Right ventricle myocardium superior (tissue), 1 donor: Measurements from ENCODE around the gene DNAH9. TPM values are rescaled to one million over a fixed set of nuclear protein-coding genes. Genes with fewer than 3 reads are reported as not detected.
A peak's percentile ranks its signal among the peaks of the same experiment; 100 is the strongest.

Experiments used
- ATAC-seq: fragments of 200-7000 bp; cut with Tn5 transposase; one replicate; pipeline ENCODE4 v1.9.1; 2020; ENCODE audit warnings: mild to moderate bottlenecking; ENCODE audit not compliant: poor library complexity
- DNase-seq: peaks from one replicate; pipeline ENCODE4 v3.0.0-alpha.2; 2020
- intact Hi-C: fragments of 100-400 bp; cut with DNase I; formaldehyde crosslinking; loops from one replicate; pipeline ENCODE4 v1.11.2; 2022
- long read RNA-seq: library from polyadenylated mRNA; unstranded; transcript quantifications from one replicate; pipeline ENCODE4 v2.0.0, GENCODE V29; 2021
- total RNA-seq: library from RNA; stranded (reverse); fragmentation: NEBNext Ultra II Directional; extraction: Animal tissue kit (Norgen Biotek cat#: 25700); gene quantifications from one replicate; pipeline ENCODE4 v1.2.1, GENCODE V29; 2021
- donor health status: DM: no; HTN: yes; CAD: no; lungs with severe emphysema.

DNAH9 gene, protein sequence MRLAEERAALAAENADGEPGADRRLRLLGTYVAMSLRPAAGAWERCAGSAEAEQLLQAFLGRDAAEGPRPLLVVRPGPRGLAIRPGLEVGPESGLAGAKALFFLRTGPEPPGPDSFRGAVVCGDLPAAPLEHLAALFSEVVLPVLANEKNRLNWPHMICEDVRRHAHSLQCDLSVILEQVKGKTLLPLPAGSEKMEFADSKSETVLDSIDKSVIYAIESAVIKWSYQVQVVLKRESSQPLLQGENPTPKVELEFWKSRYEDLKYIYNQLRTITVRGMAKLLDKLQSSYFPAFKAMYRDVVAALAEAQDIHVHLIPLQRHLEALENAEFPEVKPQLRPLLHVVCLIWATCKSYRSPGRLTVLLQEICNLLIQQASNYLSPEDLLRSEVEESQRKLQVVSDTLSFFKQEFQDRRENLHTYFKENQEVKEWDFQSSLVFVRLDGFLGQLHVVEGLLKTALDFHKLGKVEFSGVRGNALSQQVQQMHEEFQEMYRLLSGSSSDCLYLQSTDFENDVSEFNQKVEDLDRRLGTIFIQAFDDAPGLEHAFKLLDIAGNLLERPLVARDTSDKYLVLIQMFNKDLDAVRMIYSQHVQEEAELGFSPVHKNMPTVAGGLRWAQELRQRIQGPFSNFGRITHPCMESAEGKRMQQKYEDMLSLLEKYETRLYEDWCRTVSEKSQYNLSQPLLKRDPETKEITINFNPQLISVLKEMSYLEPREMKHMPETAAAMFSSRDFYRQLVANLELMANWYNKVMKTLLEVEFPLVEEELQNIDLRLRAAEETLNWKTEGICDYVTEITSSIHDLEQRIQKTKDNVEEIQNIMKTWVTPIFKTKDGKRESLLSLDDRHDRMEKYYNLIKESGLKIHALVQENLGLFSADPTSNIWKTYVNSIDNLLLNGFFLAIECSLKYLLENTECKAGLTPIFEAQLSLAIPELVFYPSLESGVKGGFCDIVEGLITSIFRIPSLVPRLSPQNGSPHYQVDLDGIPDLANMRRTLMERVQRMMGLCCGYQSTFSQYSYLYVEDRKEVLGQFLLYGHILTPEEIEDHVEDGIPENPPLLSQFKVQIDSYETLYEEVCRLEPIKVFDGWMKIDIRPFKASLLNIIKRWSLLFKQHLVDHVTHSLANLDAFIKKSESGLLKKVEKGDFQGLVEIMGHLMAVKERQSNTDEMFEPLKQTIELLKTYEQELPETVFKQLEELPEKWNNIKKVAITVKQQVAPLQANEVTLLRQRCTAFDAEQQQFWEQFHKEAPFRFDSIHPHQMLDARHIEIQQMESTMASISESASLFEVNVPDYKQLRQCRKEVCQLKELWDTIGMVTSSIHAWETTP (N-terminal part only)
- not detected for total RNA-seq
- long read RNA-seq, result 0 reads

DNA sequence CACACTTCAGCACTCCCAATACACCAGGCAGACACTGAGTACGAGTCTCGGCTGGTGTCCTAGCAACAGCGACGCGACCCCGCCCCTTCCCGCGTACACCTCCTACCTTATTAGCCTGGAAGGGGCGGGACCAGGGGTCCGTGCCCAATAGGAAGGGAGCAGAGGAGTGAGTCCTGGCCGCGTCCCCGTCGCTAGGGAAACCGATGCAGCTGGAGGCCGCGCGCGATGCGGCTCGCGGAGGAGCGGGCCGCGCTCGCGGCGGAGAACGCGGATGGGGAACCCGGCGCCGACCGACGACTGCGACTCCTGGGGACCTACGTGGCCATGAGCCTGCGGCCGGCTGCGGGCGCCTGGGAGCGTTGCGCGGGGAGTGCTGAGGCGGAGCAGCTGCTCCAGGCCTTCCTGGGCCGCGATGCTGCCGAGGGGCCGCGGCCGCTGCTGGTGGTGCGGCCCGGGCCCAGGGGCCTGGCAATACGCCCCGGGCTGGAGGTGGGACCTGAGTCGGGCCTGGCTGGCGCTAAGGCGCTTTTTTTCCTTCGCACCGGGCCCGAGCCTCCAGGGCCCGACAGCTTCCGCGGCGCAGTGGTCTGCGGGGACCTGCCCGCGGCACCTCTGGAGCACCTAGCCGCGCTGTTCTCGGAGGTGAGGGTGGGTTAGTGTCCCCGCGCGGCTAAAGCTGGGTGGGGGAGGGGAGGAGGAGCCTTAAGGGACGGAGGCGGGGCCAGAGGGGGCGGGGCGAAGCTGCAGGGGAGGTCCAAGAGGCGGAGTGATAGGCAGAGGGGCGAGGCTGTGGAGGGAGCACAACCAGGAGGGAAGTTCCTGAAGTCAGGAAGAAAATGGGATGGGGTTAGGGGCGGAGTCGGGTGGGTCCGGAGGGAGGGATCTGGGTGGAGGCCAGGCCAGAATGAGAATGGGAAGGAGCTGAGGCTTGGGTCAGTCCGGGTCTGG lies at the start of gene DNAH9:
DNAH9 (plus strand) TSS at position 197 of the 948 bp plus-strand sequence; CDS start at position 226, 29 bp downstream.
- intact Hi-C loops, result no loop called here
- ATAC-seq, result peak; percentile 99
- DNase-seq, result peak; percentile 98

DNA sequence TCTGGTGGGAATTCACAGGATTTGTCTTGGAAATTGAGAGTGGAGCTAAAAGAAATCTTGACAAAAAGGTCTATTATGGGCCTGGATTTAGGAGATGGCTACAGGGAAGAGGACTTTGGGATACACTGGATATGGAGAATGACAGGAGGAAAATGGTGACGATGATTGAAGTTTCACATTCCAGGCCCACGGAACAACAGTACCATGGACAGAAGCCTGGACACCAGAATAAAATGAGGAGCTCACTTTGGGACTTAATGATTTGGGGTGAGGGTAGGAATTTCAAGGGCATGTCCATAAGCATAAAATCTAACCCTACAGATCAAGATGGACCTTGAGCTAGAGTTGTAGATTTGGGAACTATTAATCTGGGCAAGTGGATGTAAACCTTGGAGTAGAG lies 47.8 kb upstream of the DNAH9 start:
- DNase-seq (no peak), ATAC-seq (no peak)
- intact Hi-C loops, result no loop called here

DNA sequence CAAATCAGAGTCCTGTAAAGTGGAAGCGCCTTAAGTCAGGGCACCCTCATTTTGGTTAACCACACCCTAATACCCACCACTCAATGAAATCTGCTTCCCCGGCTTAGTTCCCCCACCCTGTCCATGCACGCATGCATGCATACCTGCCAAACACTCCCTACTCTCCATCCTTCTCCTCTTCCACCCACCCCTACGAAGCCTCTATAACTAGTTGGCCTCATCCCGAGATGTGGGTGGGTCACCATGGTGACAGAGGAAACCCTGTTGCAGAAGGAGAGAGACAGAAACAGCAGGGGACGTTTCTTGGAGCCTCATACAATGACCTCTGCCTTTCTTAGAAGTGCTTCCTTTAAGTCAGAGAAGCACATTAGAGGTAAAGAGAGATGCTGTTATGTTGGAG lies 46.8 kb upstream of the DNAH9 start:
- DNase-seq, result no peak
- no peak for ATAC-seq
- intact Hi-C loops, result no loop called here

DNA sequence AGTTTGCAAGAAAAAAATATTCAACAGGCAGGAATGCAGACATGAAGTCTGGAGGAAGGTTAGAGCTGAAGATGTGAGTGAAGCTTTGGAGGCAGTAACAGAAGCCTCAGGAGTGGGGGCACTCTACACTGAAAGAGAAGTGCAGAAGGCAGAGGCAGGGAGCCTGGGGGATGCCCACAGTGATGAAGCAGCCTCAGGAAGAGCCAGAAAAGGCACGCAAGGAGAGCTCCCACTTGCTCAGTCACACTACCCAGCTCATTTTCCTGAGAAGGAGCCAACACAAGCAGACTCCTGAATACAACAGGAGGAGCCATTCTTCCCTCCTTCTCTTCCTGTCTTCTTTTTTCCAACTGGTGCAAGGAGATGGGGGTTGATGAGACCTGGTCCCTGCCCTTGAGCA lies 45.1 kb upstream of the DNAH9 start:
- no peak for DNase-seq
- no peak for ATAC-seq
- intact Hi-C loops, result no loop called here

DNA sequence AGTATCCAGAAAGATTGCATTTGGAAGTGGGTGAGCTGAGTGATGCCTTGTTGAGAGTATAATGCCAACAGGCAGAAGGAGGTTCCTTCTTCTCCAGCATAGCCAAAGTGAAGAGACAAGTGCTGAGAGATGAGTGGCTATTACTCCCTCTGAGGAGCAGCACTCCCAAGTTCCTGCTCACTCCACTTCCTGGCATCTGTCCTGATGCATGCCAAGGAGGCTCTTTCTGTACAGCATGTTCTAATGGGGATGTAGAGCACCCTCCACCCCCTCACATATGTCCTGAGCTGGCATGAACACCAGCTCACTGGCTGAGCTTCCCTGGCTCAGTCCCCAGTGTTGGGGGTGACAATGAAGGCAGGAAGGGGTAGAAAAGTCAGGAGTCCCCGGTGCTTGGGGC lies 44.2 kb upstream of the DNAH9 start:
- intact Hi-C loops, result no loop called here
- ATAC-seq, result no peak
- DNase-seq, result no peak

GRCh38 chr17:11554542-11554941 lies 43.7 kb upstream of the DNAH9 start:
- intact Hi-C loops, result no loop called here
- ATAC-seq, result no peak
- no peak for DNase-seq

- intact Hi-C loops, result no loop called here
- DNase-seq (no peak), ATAC-seq (no peak)
Observed at GRCh38 chr17:11555530-11555929, 42.7 kb upstream of the DNAH9 start.

GRCh38 chr17:11557727-11558452 lies 40.4 kb upstream of the DNAH9 start:
- ATAC-seq (no peak), DNase-seq (no peak)
- intact Hi-C loops, result no loop called here

DNA sequence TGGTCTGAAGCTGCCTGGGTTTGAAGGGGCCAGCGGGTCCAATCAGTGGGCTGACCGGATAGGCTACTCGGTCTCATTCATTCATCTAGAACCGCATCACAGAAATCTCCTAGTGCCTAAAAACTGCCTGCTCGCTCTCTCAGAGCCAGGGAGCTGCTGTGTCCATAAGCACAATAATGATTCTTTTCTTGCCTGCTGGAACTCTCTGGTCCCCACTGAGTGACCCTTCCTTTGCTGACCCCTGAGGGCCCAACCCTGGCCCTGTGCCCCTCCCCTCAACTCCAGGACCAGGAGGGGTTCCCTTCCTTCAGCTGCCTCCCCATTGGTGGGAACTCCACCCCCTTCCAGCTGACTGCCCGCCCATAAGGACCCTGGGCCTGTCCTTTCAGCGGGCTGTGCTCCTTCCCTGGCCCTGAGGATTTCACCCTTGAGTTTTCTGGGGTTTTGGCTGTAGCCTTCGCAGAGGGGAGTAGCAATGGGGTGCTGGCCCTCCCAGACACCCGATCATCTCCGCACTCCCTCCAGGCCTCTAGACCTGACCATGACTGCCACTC lies 39.5 kb upstream of the DNAH9 start:
- intact Hi-C loops, result no loop called here
- ATAC-seq (no peak), DNase-seq (no peak)

GRCh38 chr17:11559601-11560000 lies 38.7 kb upstream of the DNAH9 start:
- DNase-seq (no peak), ATAC-seq (no peak)
- intact Hi-C loops, result no loop called here

- DNase-seq (no peak), ATAC-seq (no peak)
- intact Hi-C loops, result no loop called here
Observed at GRCh38 chr17:11561281-11561680, 37.0 kb upstream of the DNAH9 start.

DNA sequence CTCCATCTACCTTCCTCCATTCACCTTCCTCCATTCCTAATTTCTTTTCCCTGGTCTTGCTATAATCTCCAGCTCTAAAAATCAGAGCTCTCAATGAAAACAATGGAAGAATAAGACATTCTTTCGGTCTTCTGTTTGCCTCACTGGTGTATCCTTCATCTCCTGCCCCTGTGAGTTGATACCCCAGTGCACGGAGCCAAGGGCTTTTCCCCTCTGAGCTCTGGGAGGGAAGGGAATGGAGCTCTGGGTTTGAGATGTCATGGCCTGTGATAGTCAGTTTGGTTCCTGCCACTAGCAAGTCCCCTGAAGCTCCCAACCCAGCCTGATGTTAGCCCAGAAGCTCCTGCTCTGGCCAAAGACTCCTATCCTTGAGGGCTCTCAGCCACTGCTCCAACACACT lies 36.6 kb upstream of the DNAH9 start:
- DNase-seq (no peak), ATAC-seq (no peak)
- intact Hi-C loops, result no loop called here

- no peak for DNase-seq
- ATAC-seq, result peak; percentile 75
- intact Hi-C loops, result no loop called here
Observed at GRCh38 chr17:11564589-11565380, 33.5 kb upstream of the DNAH9 start.

- intact Hi-C loops, result no loop called here
- ATAC-seq, result no peak
- no peak for DNase-seq
Observed at GRCh38 chr17:11565591-11565990, 32.7 kb upstream of the DNAH9 start.

DNA sequence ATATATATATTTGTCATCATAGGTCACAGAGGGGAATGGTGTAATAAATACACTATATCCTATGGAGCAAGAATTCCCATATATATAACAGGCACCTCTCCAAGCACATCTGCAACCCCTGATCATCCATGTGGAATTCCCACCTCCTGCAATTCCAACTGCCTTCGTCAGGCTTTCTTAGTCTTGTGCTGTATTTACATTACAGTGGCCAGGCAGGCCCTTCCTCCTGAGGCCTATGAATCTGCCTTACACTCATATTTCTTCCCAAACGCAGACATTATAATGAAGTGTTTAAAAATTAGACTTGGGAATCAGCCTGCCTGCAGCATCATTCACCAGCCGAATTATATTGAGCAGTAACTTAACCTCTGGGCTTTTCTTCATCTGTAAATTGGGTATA lies 19.3 kb upstream of the DNAH9 start:
- DNase-seq, result no peak
- no peak for ATAC-seq
- intact Hi-C loops, result no loop called here

GRCh38 chr17:11580677-11581076 lies 17.6 kb upstream of the DNAH9 start:
- DNase-seq, result no peak
- ATAC-seq, result no peak
- intact Hi-C loops, result no loop called here
